ENCODE measurements around the gene C19orf47. TPM values are rescaled to one million over a fixed set of nuclear protein-coding genes. Genes with fewer than 3 reads are reported as not detected.
"Not testable (repeated sequence)": the region's sequence is repeated elsewhere in the genome, so short reads cannot be mapped to it uniquely, and the experiment has no call there.

The C19orf47 gene
- total and polyA plus RNA-seq, 2 donors, result 7.3 to 13.9 TPM

GRCh38 chr19:40379446-40380198 lies 31.4 kb upstream of the C19orf47 start:
- peaks cover 0 to 2% of the 10 kb centered on the region in 2 donors for H3K27me3 ChIP-seq (ENCODE audit: control insufficient read depth in 2 of 2, insufficient read depth in 1 of 2, low read length in 1 of 2)
- H3K27ac ChIP-seq (ENCODE audit: low read depth in 1 of 2, low read length in 1 of 2), result no peak overlapping the region
- 93% methylated on average over 11 of the region's 11 CpGs for WGBS
- H3K9me3 ChIP-seq (ENCODE audit: control insufficient read depth in 2 of 2, insufficient read depth in 1 of 2, low read length in 1 of 2), result no peaks in the 10 kb centered on the region
- no peaks in the 10 kb centered on the region for H3K4me1 ChIP-seq (ENCODE audit: control insufficient read depth in 2 of 2, insufficient read depth in 2 of 2, low read length in 2 of 2)
- no peak for DNase-seq (ENCODE audit: low read depth in 6 of 9, low spot score in 9 of 9)
- H3K36me3 ChIP-seq (ENCODE audit: control insufficient read depth in 2 of 2, insufficient read depth in 2 of 2, low read length in 1 of 2), result peaks cover 2 to 15% of the 10 kb centered on the region in 2 donors
- H3K4me3 ChIP-seq (ENCODE audit: low read length in 2 of 2), result no peak overlapping the region

- peaks cover 6 to 22% of the 10 kb centered on the region in 2 donors for H3K36me3 ChIP-seq (ENCODE audit: control insufficient read depth in 2 of 2, insufficient read depth in 2 of 2, low read length in 1 of 2)
- 93% methylated on average over 2 of the region's 2 CpGs for WGBS
- H3K27me3 ChIP-seq (ENCODE audit: control insufficient read depth in 2 of 2, insufficient read depth in 1 of 2, low read length in 1 of 2), result no peaks in the 10 kb centered on the region
- no peak overlapping the region for H3K4me3 ChIP-seq (ENCODE audit: low read length in 2 of 2)
- DNase-seq (ENCODE audit: low read depth in 6 of 9, low spot score in 9 of 9), result no peak
- H3K27ac ChIP-seq (ENCODE audit: low read depth in 1 of 2, low read length in 1 of 2), result no peak overlapping the region
- no peaks in the 10 kb centered on the region for H3K4me1 ChIP-seq (ENCODE audit: control insufficient read depth in 2 of 2, insufficient read depth in 2 of 2, low read length in 2 of 2)
- no peaks in the 10 kb centered on the region for H3K9me3 ChIP-seq (ENCODE audit: control insufficient read depth in 2 of 2, insufficient read depth in 1 of 2, low read length in 1 of 2)
Measured at GRCh38 chr19:40378509-40378908, 30.3 kb upstream of the C19orf47 start.

GRCh38 chr19:40377876-40378385 lies 29.7 kb upstream of the C19orf47 start:
- H3K4me1 ChIP-seq (ENCODE audit: control insufficient read depth in 2 of 2, insufficient read depth in 2 of 2, low read length in 2 of 2), result no peaks in the 10 kb centered on the region
- peaks cover 9 to 22% of the 10 kb centered on the region in 2 donors for H3K36me3 ChIP-seq (ENCODE audit: control insufficient read depth in 2 of 2, insufficient read depth in 2 of 2, low read length in 1 of 2)
- no peak for DNase-seq (ENCODE audit: low read depth in 6 of 9, low spot score in 9 of 9)
- no peak overlapping the region for H3K4me3 ChIP-seq (ENCODE audit: low read length in 2 of 2)
- WGBS, result 96% methylated on average over 25 of the region's 25 CpGs
- no peak overlapping the region for H3K27ac ChIP-seq (ENCODE audit: low read depth in 1 of 2, low read length in 1 of 2)
- no peaks in the 10 kb centered on the region for H3K9me3 ChIP-seq (ENCODE audit: control insufficient read depth in 2 of 2, insufficient read depth in 1 of 2, low read length in 1 of 2)
- no peaks in the 10 kb centered on the region for H3K27me3 ChIP-seq (ENCODE audit: control insufficient read depth in 2 of 2, insufficient read depth in 1 of 2, low read length in 1 of 2)

- no peak for DNase-seq (ENCODE audit: low read depth in 6 of 9, low spot score in 9 of 9)
- WGBS, result 97% methylated on average over 17 of the region's 17 CpGs
- H3K4me1 ChIP-seq (ENCODE audit: control insufficient read depth in 2 of 2, insufficient read depth in 2 of 2, low read length in 2 of 2), result no peaks in the 10 kb centered on the region
- H3K27ac ChIP-seq (ENCODE audit: low read depth in 1 of 2, low read length in 1 of 2), result no peak overlapping the region
- H3K27me3 ChIP-seq (ENCODE audit: control insufficient read depth in 2 of 2, insufficient read depth in 1 of 2, low read length in 1 of 2), result no peaks in the 10 kb centered on the region
- peaks cover 13 to 34% of the 10 kb centered on the region in 2 donors for H3K36me3 ChIP-seq (ENCODE audit: control insufficient read depth in 2 of 2, insufficient read depth in 2 of 2, low read length in 1 of 2)
- no peak overlapping the region for H3K4me3 ChIP-seq (ENCODE audit: low read length in 2 of 2)
- H3K9me3 ChIP-seq (ENCODE audit: control insufficient read depth in 2 of 2, insufficient read depth in 1 of 2, low read length in 1 of 2), result no peaks in the 10 kb centered on the region
Measured at GRCh38 chr19:40376286-40376862, 28.2 kb upstream of the C19orf47 start.

- no peak overlapping the region for H3K4me3 ChIP-seq (ENCODE audit: low read length in 2 of 2)
- H3K27me3 ChIP-seq (ENCODE audit: control insufficient read depth in 2 of 2, insufficient read depth in 1 of 2, low read length in 1 of 2), result no peaks in the 10 kb centered on the region
- H3K4me1 ChIP-seq (ENCODE audit: control insufficient read depth in 2 of 2, insufficient read depth in 2 of 2, low read length in 2 of 2), result no peaks in the 10 kb centered on the region
- WGBS, result 97% methylated on average over 7 of the region's 7 CpGs
- H3K27ac ChIP-seq (ENCODE audit: low read depth in 1 of 2, low read length in 1 of 2), result no peak overlapping the region
- DNase-seq (ENCODE audit: low read depth in 6 of 9, low spot score in 9 of 9), result no peak
- H3K9me3 ChIP-seq (ENCODE audit: control insufficient read depth in 2 of 2, insufficient read depth in 1 of 2, low read length in 1 of 2), result no peaks in the 10 kb centered on the region
- peaks cover 21 to 41% of the 10 kb centered on the region in 2 donors for H3K36me3 ChIP-seq (ENCODE audit: control insufficient read depth in 2 of 2, insufficient read depth in 2 of 2, low read length in 1 of 2)
Measured at GRCh38 chr19:40374084-40374483, 25.9 kb upstream of the C19orf47 start.

- no peak for DNase-seq (ENCODE audit: low read depth in 6 of 9, low spot score in 9 of 9)
- no peaks in the 10 kb centered on the region for H3K4me1 ChIP-seq (ENCODE audit: control insufficient read depth in 2 of 2, insufficient read depth in 2 of 2, low read length in 2 of 2)
- 99% methylated on average over 5 of the region's 5 CpGs for WGBS
Measured at GRCh38 chr19:40371802-40372122, 23.6 kb upstream of the C19orf47 start.

GRCh38 chr19:40370997-40371801 lies 23.0 kb upstream of the C19orf47 start:
- 95% methylated on average over 7 of the region's 7 CpGs for WGBS
- H3K4me3 ChIP-seq (ENCODE audit: low read length in 2 of 2), result no peak overlapping the region

More at GRCh38 chr19:40371802-40372122, 23.6 kb upstream of the C19orf47 start:
- no peaks in the 10 kb centered on the region for H3K27me3 ChIP-seq (ENCODE audit: control insufficient read depth in 2 of 2, insufficient read depth in 1 of 2, low read length in 1 of 2)
- no peak overlapping the region for H3K4me3 ChIP-seq (ENCODE audit: low read length in 2 of 2)
- no peaks in the 10 kb centered on the region for H3K9me3 ChIP-seq (ENCODE audit: control insufficient read depth in 2 of 2, insufficient read depth in 1 of 2, low read length in 1 of 2)
- no peak overlapping the region for H3K27ac ChIP-seq (ENCODE audit: low read depth in 1 of 2, low read length in 1 of 2)
- peaks cover 20 to 34% of the 10 kb centered on the region in 2 donors for H3K36me3 ChIP-seq (ENCODE audit: control insufficient read depth in 2 of 2, insufficient read depth in 2 of 2, low read length in 1 of 2)

GRCh38 chr19:40370253-40370652 lies 22.1 kb upstream of the C19orf47 start:
- H3K36me3 ChIP-seq (ENCODE audit: control insufficient read depth in 2 of 2, insufficient read depth in 2 of 2, low read length in 1 of 2), result peaks cover 20 to 37% of the 10 kb centered on the region in 2 donors
- not testable (repeated sequence) for H3K27ac ChIP-seq (ENCODE audit: low read depth in 1 of 2, low read length in 1 of 2); H3K9me3 ChIP-seq (ENCODE audit: control insufficient read depth in 2 of 2, insufficient read depth in 1 of 2, low read length in 1 of 2); H3K4me3 ChIP-seq (ENCODE audit: low read length in 2 of 2); H3K27me3 ChIP-seq (ENCODE audit: control insufficient read depth in 2 of 2, insufficient read depth in 1 of 2, low read length in 1 of 2); H3K4me1 ChIP-seq (ENCODE audit: control insufficient read depth in 2 of 2, insufficient read depth in 2 of 2, low read length in 2 of 2); DNase-seq (ENCODE audit: low read depth in 6 of 9, low spot score in 9 of 9)
- 97% methylated on average over 3 of the region's 3 CpGs for WGBS

More at GRCh38 chr19:40370997-40371801, 23.0 kb upstream of the C19orf47 start:
- Histone ChIP-seq H3K36me3 (ENCODE audit: control insufficient read depth in 2 of 2, insufficient read depth in 2 of 2, low read length in 1 of 2) (peaks cover 20 to 37% of the 10 kb centered on the region in 2 donors), H3K27ac (ENCODE audit: low read depth in 1 of 2, low read length in 1 of 2) (no peak overlapping the region), H3K4me1 (ENCODE audit: control insufficient read depth in 2 of 2, insufficient read depth in 2 of 2, low read length in 2 of 2) (peaks cover 0 to 1% of the 10 kb centered on the region in 2 donors), H3K9me3 (ENCODE audit: control insufficient read depth in 2 of 2, insufficient read depth in 1 of 2, low read length in 1 of 2) (no peaks in the 10 kb centered on the region), H3K27me3 (ENCODE audit: control insufficient read depth in 2 of 2, insufficient read depth in 1 of 2, low read length in 1 of 2) (no peaks in the 10 kb centered on the region)
- DNase-seq (ENCODE audit: low read depth in 6 of 9, low spot score in 9 of 9), result no peak

- peaks cover 0 to 13% of the 10 kb centered on the region in 2 donors for H3K4me1 ChIP-seq (ENCODE audit: control insufficient read depth in 2 of 2, insufficient read depth in 2 of 2, low read length in 2 of 2)
- 98% methylated on average over 12 of the region's 12 CpGs for WGBS
- no peaks in the 10 kb centered on the region for H3K9me3 ChIP-seq (ENCODE audit: control insufficient read depth in 2 of 2, insufficient read depth in 1 of 2, low read length in 1 of 2)
- no peaks in the 10 kb centered on the region for H3K27me3 ChIP-seq (ENCODE audit: control insufficient read depth in 2 of 2, insufficient read depth in 1 of 2, low read length in 1 of 2)
- H3K36me3 ChIP-seq (ENCODE audit: control insufficient read depth in 2 of 2, insufficient read depth in 2 of 2, low read length in 1 of 2), result peaks cover 20 to 37% of the 10 kb centered on the region in 2 donors
- H3K27ac ChIP-seq (ENCODE audit: low read depth in 1 of 2, low read length in 1 of 2), result no peak overlapping the region
- no peak overlapping the region for H3K4me3 ChIP-seq (ENCODE audit: low read length in 2 of 2)
- no peak for DNase-seq (ENCODE audit: low read depth in 6 of 9, low spot score in 9 of 9)
Measured at GRCh38 chr19:40369797-40370196, 21.6 kb upstream of the C19orf47 start.

Measured in thymus (tissue), 11 donors.